ENCODE results near the gene MNT. TPM values are rescaled to one million over a fixed set of nuclear protein-coding genes. Genes with fewer than 3 reads are reported as not detected.

The MNT gene
- total RNA-seq, 3 donors from 2014 or later (not counting 1 experiment from before 2014, with no cell fraction given) = 72.3 to 108 (median 77.6) TPM

DNA sequence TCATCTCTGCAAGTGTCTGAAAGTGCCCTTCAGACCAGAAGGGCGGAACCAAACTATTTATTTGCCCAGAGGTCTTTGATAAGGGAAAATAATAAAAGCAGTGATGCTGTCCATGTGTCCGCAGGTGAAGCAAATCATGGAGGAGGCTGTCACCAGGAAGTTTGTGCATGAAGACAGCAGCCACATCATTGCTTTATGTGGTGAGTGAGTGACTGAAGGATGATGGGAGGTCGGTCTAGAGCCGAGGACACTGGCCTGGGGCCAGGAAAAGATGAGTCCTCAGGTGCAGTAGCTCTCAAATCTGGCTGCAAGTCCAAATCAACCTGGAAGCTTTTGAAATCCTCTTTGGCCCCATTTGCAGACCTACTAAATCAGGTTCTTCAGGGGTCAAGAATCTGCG, 57.4 kb downstream of the MNT start:
- Mint-ChIP-seq H3K4me3 (no peak overlapping the region), H3K27me3 (ENCODE audit: low read depth in 2 of 2) (no peaks in the 10 kb centered on the region)

DNA sequence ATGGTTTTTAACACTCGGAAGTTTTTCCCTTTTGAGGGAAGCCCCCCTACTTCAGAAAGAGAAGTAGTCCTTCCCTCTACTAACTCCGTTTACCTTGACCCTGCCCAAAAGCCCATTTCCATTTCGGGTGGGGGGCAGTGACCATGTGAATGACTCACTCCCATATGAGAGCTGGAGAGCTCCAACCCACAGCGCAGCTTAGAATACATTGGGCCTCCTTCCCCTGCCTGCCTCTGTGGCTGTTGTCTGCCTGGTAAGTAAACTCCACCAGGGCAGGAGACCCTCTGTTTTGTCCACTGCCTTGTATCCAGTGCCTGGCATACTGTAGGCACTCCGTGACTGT, 62.6 kb downstream of the MNT start:
- peak overlapping the region; percentile 60 for H3K4me3 ChIP-seq (ENCODE audit: low read length)

More for the DNA sequence above, 57.4 kb downstream of the MNT start:
- Mint-ChIP-seq H3K9me3 (no peaks in the 10 kb centered on the region), H3K27ac (no peak overlapping the region), H3K4me1 (peaks cover 0 to 2% of the 10 kb centered on the region in 2 donors), H3K36me3 (no peaks in the 10 kb centered on the region)
- Histone ChIP-seq H3K27ac (ENCODE audit: low read length) (no peak overlapping the region), H3K27me3 (ENCODE audit: control insufficient read depth, insufficient read depth, low read length) (no peaks in the 10 kb centered on the region), H3K4me1 (ENCODE audit: control insufficient read depth, insufficient read depth, low read length) (peaks cover under 1% of the 10 kb centered on the region), H3K9me3 (ENCODE audit: control insufficient read depth, insufficient read depth, low read length) (no peaks in the 10 kb centered on the region), H3K4me3 (ENCODE audit: low read length) (no peak overlapping the region), H3K36me3 (ENCODE audit: control insufficient read depth, insufficient read depth, low read length) (no peaks in the 10 kb centered on the region)
- 83% methylated on average over 5 of the region's 5 CpGs for WGBS (ENCODE audit: insufficient coverage)
- DNase-seq (peak in 1 of 2 donors; percentile 25), ATAC-seq (no peak)
- TF ChIP-seq, protein P1, sequence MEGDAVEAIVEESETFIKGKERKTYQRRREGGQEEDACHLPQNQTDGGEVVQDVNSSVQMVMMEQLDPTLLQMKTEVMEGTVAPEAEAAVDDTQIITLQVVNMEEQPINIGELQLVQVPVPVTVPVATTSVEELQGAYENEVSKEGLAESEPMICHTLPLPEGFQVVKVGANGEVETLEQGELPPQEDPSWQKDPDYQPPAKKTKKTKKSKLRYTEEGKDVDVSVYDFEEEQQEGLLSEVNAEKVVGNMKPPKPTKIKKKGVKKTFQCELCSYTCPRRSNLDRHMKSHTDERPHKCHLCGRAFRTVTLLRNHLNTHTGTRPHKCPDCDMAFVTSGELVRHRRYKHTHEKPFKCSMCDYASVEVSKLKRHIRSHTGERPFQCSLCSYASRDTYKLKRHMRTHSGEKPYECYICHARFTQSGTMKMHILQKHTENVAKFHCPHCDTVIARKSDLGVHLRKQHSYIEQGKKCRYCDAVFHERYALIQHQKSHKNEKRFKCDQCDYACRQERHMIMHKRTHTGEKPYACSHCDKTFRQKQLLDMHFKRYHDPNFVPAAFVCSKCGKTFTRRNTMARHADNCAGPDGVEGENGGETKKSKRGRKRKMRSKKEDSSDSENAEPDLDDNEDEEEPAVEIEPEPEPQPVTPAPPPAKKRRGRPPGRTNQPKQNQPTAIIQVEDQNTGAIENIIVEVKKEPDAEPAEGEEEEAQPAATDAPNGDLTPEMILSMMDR (IDR thresholded peaks at IDR 0.05) = no peak
- intact Hi-C loops (cut with micrococcal nuclease) = no loop called here

DNA sequence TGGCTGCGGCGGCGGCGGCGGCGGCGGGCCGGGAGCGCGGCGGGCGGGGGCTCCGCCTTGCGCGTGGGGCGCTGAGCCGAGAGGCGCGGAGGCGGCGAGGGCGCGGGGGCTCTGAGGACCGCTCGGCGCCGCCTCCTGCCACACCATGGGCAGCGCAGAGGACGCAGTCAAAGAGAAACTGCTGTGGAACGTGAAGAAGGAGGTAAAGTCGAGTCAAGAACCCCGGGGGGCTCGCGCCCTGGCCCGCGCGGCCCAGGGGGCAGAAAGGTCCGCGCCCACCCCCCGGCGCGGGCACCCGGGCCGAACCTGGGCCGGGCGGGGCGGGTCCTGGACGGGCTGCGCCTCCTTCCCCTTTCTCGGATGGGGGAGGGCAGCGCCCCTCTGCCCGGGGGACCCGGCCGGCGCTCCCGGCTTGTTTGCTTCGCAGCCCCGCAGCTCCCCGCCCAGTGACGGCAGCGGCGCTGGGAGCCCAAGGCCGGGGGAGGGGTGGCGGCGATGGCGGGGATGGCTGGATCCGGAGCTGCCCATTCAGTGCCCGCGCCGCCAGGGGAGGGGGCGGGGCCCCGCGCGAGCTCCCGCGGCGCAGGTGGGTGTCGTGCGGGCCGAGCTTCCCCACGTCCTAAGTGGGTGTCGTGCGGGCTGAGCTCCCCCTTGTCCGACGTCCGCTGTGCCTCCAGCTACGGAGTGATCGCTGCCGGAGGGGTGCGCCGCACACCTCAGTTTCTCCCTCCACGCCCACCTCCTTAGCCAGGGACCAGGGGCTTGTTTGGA, 63.1 kb downstream of the MNT start:
- Mint-ChIP-seq H3K4me3 (peak overlapping the region; percentile 99), H3K27me3 (ENCODE audit: low read depth in 2 of 2) (no peaks in the 10 kb centered on the region), H3K9me3 (no peaks in the 10 kb centered on the region), H3K36me3 (no peaks in the 10 kb centered on the region), H3K4me1 (peaks cover 17 to 19% of the 10 kb centered on the region in 2 donors), H3K27ac (peak overlapping the region in 1 of 2 donors; percentile 66)
- H3K4me3 ChIP-seq (ENCODE audit: low read length) = peak overlapping the region; percentile 60
- H3K27me3 ChIP-seq (ENCODE audit: control insufficient read depth, insufficient read depth, low read length) = no peaks in the 10 kb centered on the region
- intact Hi-C loops (cut with micrococcal nuclease) = no loop called here
- peaks cover 18% of the 10 kb centered on the region for H3K4me1 ChIP-seq (ENCODE audit: control insufficient read depth, insufficient read depth, low read length)
- TF ChIP-seq, protein P1 (IDR thresholded peaks at IDR 0.05) = no peak
- under 1% methylated on average over 92 of the region's 92 CpGs for WGBS (ENCODE audit: insufficient coverage)
- no peaks in the 10 kb centered on the region for H3K9me3 ChIP-seq (ENCODE audit: control insufficient read depth, insufficient read depth, low read length)
- ATAC-seq = peak; percentile 41 to 48 (median 47)
- H3K36me3 ChIP-seq (ENCODE audit: control insufficient read depth, insufficient read depth, low read length) = peaks cover 23% of the 10 kb centered on the region
- DNase-seq = peak; percentile 50 to 68
- H3K27ac ChIP-seq (ENCODE audit: low read length) = no peak overlapping the region

More for the DNA sequence above, 62.6 kb downstream of the MNT start:
- peaks cover 17% of the 10 kb centered on the region for H3K36me3 ChIP-seq (ENCODE audit: control insufficient read depth, insufficient read depth, low read length)
- Mint-ChIP-seq H3K9me3 (no peaks in the 10 kb centered on the region), H3K4me3 (peak overlapping the region; percentile 90), H3K27ac (peak overlapping the region; percentile 34 to 66), H3K4me1 (peaks cover 17 to 19% of the 10 kb centered on the region in 2 donors), H3K27me3 (ENCODE audit: low read depth in 2 of 2) (no peaks in the 10 kb centered on the region), H3K36me3 (no peaks in the 10 kb centered on the region)
- H3K4me1 ChIP-seq (ENCODE audit: control insufficient read depth, insufficient read depth, low read length) = peaks cover 18% of the 10 kb centered on the region
- DNase-seq (peak in 1 of 2 donors; percentile 21), ATAC-seq (no peak)
- no peak overlapping the region for H3K27ac ChIP-seq (ENCODE audit: low read length)
- TF ChIP-seq, protein P1 (IDR thresholded peaks at IDR 0.05) = no peak
- no peaks in the 10 kb centered on the region for H3K9me3 ChIP-seq (ENCODE audit: control insufficient read depth, insufficient read depth, low read length)
- 50% methylated on average over 5 of the region's 5 CpGs for WGBS (ENCODE audit: insufficient coverage)
- intact Hi-C loops (cut with micrococcal nuclease) = no loop called here
- no peaks in the 10 kb centered on the region for H3K27me3 ChIP-seq (ENCODE audit: control insufficient read depth, insufficient read depth, low read length)

All from natural killer cell (primary cell).